Neuron (in vitro differentiated cells): ENCODE results near the gene PER1.
A peak's percentile ranks its signal among the peaks of the same experiment; 100 is the strongest.

Experiments
- H2AFZ ChIP-seq: one replicate; pipeline ENCODE4 v1.6.1; 2013; ENCODE audit warnings: low read depth, mild to moderate bottlenecking, inconsistent platforms, low read length, moderate library complexity
- H3K27me3 ChIP-seq: one replicate; pipeline ENCODE4 v1.6.1; 2013; ENCODE audit warnings: low read length; ENCODE audit not compliant: insufficient read depth
- H3K36me3 ChIP-seq: one replicate; pipeline ENCODE4 v1.6.1; 2013; ENCODE audit warnings: low read length; ENCODE audit not compliant: insufficient read depth
- H3K4me1 ChIP-seq: one replicate; pipeline ENCODE4 v1.6.1; 2013; ENCODE audit warnings: low read length; ENCODE audit not compliant: insufficient read depth
- H3K4me3 ChIP-seq: 2 replicates; pipeline ENCODE4 v1.5.1; 2013; ENCODE audit warnings: mild to moderate bottlenecking, low read length, moderate library complexity
- H3K9me3 ChIP-seq: one replicate; pipeline ENCODE4 v1.6.1; 2013; ENCODE audit warnings: low read length

The PER1 gene

DNA sequence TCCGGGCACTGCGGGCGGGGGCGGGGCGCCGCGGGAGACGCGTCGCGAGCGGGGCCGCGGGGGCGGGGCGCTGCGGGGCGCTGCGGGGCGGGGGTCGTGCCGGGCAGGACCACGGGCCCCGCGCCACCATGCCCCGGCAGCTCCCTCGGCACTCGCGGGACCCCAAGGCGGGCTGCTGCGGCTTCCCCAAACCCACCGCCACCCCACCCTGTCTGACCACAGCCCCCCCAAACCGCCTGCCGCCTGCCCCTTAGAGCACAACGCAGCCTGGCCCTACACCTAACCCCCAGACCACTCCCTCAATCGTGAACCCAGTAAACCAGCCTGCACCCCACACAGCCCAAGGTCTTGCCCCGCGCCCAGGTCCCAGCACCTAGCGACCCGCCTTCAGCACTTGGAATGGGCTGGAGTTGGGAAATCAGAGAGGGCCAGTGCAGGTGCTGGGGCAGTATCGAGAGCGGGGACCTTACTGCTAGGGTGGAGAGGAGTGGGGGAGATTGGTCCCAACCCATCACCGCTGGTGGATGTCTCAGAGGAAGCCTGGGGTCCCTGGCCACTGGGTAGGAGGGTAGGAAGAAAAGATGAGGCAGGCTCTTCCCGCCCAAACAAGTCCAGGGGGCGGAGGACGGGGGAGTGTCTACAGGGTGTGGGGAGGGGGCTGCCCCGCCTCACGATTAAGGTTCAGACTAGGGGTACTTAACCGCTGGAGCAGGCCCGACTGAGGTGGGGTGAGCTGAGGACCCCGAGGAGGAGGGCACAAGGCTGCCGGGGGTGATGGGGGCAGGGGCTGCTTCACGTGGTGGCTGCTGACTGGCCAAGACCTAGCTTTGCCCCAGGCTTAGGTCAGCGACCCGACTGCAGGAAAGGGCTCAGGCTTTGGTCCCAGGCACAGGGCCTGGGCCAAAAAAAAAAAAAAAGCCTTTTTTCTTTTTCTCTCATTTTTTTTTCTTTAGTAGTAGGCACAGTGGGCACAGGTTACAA lies 11.1 kb upstream of the PER1 start:
- Histone ChIP-seq H3K4me1 (peaks cover 44% of the 10 kb centered on the region), H3K27me3 (no peaks in the 10 kb centered on the region), H3K4me3 (peak overlapping the region; percentile 77), H3K9me3 (no peaks in the 10 kb centered on the region), H2AFZ (no peak overlapping the region), H3K36me3 (peaks cover 26% of the 10 kb centered on the region)

DNA sequence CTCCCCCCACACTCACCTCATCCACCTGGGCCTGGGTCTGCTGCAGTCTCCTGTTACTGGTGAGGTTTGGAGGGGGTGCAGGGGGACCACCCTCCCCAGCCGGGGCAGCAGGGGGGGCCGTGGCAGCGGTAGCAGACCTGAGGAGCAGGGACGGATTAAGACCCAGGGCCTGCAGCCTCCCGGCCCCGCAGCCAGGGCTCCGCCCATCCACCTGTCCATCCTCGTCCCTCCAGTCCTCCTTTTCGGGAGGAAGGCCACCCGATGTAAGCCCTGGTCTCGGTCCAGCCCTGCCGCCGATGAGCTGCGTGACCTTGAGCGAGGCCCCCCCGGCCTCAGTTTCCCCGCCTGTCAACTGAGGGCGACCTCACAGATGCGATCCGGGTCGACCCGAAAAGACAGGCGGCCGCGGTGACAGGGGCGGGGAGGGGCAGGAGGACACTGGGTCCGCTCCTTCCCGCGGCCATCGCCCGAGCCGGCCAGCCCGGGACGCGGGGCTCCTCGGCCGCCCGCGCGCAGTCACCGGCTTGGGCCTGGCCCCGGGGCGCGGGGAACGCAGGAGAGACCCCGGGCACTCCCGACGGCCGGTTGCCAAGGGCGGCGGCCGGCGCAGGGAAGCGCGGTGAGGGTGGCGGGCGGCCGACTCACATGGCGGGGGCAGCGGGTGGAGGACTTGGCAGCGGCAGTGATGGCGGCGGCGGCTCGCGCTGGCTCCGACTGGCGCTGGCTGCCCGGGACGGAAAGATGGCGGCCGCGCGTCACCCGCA lies 10.2 kb upstream of the PER1 start, which contains the start of gene VAMP2:
Gene VAMP2, minus strand, starts transcription at position 716 of the 764 bp plus-strand sequence. Its CDS starts 69 bp downstream, at position 647.
- Histone ChIP-seq H3K9me3 (no peaks in the 10 kb centered on the region), H3K27me3 (no peaks in the 10 kb centered on the region), H2AFZ (no peak within 1 kb of the TSS), H3K36me3 (peaks cover 27% of the 10 kb centered on the region), H3K4me3 (peak within 1 kb of the TSS; percentile 77), H3K4me1 (peaks cover 44% of the 10 kb centered on the region)

DNA sequence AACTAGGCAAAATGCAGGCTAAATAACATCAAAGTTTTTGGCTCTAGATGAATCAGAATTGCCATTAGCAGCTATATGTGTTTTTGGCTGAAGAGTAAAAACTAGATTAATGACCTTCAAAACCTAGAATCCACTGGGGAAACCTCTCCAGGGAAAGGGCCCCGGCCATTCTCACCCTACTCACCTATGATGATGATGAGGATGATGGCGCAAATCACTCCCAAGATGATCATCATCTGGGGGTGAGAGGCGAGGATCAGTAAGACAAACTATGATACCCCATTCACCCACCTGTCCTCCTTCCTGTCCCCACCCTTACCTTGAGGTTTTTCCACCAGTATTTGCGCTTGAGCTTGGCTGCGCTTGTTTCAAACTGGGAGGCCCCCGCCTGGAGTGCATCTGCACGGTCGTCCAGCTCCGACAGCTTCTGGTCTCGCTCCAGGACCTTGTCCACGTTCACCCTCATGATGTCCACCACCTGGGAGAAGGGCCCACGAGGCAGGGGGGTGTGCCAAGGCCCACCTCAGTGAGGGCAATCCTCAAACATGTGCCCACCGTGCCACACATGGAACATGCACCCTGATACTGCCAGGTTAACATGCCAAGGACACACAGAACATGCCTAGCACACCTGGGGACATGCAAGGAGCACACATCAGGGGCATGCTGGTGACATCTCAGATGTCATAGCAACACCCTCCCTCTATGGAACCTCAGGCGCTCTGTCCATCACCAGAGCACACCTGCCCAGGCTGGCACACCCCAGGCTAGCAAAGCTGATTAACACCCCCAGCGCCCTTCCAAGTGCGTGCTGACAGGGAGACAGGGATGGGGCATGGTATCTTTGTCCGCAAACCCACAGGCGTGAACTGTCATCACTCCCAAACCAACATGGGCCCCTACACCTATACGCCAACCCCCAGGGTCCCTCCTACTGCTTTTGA lies 9.4 kb upstream of the PER1 start:
- H3K36me3 ChIP-seq, result peaks cover 27% of the 10 kb centered on the region
- peaks cover 50% of the 10 kb centered on the region for H3K4me1 ChIP-seq
- H3K4me3 ChIP-seq, result peak overlapping the region; percentile 77
- H2AFZ ChIP-seq, result no peak overlapping the region
- H3K9me3 ChIP-seq, result no peaks in the 10 kb centered on the region
- H3K27me3 ChIP-seq, result no peaks in the 10 kb centered on the region

DNA sequence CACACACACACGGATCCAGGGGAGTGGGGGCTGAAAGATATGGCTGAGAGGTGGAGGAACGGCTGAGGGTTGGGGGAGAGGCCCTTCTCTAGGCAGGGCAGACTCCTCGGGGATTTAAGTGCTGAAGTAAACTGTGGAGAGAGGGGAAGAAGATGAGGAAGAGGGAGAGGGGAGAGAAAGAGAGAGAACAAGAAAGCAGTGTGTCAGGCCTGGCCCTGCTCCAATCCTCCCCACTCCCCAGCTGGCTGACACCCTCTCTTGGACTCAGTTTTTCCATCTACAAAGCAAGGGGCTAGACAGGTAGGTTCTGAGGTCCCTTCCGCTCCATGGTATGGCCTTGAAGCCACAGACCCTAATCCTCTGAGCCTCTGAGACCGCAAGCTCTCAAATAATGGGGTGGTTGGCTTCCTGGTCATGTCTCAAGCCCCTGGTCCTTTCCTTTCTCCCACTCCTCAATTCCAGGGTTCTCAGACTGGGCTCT lies 8.6 kb upstream of the PER1 start:
- H2AFZ ChIP-seq, result no peak overlapping the region
- peak overlapping the region; percentile 77 for H3K4me3 ChIP-seq
- peaks cover 27% of the 10 kb centered on the region for H3K36me3 ChIP-seq
- no peaks in the 10 kb centered on the region for H3K9me3 ChIP-seq
- H3K4me1 ChIP-seq, result peaks cover 52% of the 10 kb centered on the region
- H3K27me3 ChIP-seq, result no peaks in the 10 kb centered on the region

DNA sequence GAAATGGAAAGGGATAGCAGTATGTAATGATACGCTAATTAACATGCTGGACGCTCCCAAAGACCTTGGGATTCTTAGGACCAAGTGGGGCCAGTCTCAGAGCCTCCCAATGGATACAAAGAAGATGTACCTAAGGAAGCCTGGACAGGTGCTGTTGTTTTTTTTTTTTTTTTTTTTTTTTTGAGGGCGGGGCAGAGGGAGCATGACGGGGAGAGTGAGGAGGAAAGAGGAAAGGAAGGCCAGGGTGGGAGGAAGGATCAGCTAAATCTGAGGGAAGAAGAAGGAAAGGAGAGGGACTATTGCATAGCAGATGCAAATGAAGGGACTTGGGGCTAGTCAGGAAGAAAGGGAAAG lies 8.0 kb upstream of the PER1 start:
- no peaks in the 10 kb centered on the region for H3K27me3 ChIP-seq
- no peak overlapping the region for H3K4me3 ChIP-seq
- no peak overlapping the region for H2AFZ ChIP-seq
- H3K9me3 ChIP-seq, result no peaks in the 10 kb centered on the region
- H3K36me3 ChIP-seq, result peaks cover 27% of the 10 kb centered on the region
- H3K4me1 ChIP-seq, result peaks cover 58% of the 10 kb centered on the region

DNA sequence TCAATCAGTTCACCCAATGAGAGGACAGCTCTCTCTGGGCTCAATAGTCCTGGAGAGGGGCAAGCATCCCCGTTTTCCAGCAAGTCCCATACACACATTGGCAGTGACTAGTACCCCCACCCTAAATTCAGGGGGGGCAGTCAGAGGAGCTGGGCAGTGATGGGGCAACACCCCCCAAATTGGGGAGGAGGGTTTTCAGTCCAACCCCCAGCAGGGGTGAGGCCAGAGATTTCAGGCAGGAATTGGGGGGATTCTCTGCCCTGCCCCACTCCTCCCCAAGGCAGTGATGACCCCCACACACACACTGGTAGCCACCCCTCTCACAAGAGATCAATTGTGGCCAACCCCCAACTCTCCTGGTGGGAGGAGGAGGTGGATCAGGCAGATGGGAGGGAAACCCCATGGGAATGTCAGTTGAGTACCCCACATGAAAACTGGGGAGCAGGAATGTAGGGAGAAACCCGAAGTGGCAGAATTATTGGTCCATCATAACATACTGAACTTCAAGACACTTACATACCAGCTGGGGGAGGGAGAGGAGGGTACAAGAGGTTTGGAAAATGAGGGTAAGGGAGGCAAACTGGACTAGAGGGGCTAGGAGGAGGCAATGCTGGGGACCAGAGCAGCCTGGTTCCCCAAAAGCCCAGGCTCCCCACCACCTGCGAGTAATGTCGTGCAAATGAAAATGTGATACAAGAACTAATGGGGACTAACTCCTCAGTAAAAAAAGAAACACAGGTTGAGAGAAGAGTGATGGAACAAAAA lies 7.4 kb upstream of the PER1 start:
- Histone ChIP-seq H3K4me1 (peaks cover 59% of the 10 kb centered on the region), H2AFZ (no peak overlapping the region), H3K9me3 (no peaks in the 10 kb centered on the region), H3K27me3 (no peaks in the 10 kb centered on the region), H3K36me3 (peaks cover 27% of the 10 kb centered on the region), H3K4me3 (no peak overlapping the region)

DNA sequence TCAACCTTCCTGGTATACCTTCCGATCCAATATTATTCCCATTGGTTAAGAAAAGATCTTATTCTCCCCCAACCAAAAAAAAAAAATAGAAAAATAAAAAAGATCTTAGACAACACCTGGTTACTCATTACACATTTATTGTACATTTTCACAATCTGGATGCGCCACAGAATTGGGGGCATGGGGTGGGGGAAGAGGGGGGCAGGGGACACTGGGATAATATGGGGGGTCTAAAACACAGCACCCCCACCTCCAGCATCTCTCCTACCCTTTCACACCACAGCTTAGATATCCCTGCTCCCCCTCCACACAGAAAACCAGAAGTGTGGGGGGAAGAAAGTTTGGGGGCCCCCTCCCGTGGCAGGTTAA lies 6.8 kb upstream of the PER1 start:
- peaks cover 58% of the 10 kb centered on the region for H3K4me1 ChIP-seq
- H2AFZ ChIP-seq, result no peak overlapping the region
- H3K4me3 ChIP-seq, result no peak overlapping the region
- H3K36me3 ChIP-seq, result peaks cover 27% of the 10 kb centered on the region
- no peaks in the 10 kb centered on the region for H3K27me3 ChIP-seq
- H3K9me3 ChIP-seq, result no peaks in the 10 kb centered on the region

DNA sequence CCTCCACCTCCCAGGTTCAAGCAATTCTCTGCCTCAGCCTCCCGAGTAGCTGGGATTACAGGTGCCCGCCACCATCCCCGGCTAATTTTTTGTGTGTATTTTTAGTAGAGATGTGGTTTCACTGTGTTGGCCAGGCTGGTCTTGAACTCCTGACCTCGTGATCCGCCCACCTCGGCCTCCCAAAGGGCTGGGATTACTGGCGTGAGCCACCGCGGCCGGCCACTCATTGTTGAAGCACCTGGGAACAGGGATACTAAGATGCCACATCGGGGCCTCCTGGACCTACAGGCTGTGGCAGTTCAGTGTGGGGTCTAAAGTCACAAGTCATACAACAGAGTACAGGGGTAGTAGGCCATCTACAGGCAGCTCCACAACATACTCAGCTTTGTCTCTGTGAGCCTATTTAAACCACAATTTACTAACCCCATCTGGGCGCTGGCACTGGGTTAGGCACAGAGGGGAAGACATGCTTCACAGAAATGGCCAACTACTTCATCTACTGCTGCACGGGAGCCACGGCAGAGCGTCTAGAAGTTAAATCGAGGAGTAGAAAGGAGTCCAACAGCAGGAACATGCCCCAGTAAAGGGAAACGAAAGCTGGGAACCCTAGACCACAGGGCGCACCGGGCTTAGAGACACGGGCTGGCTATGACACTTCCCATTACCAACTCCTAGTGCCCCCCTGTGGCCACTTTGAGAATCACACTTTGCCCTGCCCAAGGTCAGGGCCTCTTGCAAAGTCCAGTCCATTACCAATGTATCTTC lies 6.2 kb upstream of the PER1 start:
- Histone ChIP-seq H3K36me3 (peaks cover 27% of the 10 kb centered on the region), H3K4me3 (no peak overlapping the region), H3K4me1 (peaks cover 58% of the 10 kb centered on the region), H3K27me3 (no peaks in the 10 kb centered on the region), H3K9me3 (no peaks in the 10 kb centered on the region), H2AFZ (no peak overlapping the region)

DNA sequence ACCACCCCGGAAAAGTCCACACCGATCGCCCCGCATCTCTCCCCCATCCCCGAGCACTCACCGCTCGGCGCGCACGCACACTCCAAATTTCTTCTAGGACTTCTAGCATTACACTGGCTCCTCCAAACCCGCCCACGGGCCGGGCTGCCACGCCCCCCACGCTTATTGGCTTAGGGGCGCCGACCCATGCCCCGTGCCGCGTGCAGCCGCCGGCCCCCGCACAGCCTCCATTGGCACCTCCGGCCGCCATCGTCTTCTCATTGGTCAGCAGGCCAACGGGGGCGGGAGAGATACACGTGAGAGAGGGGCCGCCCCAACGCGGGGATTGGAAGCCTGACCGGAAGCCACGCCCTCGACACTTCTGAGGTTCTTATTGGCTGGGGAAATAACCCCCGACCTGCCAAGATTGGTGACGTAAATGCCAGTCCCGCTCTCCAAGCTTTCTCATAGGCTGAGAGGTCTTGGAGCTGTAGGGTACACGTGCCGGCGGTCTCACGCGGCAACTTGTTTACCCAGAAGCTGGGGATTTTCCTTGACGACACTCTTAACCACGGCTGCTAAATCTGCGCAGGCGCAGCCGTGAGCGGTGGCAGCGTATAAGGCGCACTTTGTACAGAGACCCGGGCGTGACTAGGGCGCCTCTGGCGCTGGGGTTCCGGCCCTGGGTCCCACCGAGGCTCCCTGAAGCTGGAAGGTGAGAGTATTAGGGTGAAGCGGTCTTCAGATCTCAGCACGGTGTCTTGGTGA lies 4.2 kb upstream of the PER1 start:
- Histone ChIP-seq H3K4me3 (peak overlapping the region; percentile 51), H3K4me1 (peaks cover 63% of the 10 kb centered on the region), H3K9me3 (no peaks in the 10 kb centered on the region), H3K27me3 (no peaks in the 10 kb centered on the region), H2AFZ (no peak overlapping the region), H3K36me3 (peaks cover 22% of the 10 kb centered on the region)

DNA sequence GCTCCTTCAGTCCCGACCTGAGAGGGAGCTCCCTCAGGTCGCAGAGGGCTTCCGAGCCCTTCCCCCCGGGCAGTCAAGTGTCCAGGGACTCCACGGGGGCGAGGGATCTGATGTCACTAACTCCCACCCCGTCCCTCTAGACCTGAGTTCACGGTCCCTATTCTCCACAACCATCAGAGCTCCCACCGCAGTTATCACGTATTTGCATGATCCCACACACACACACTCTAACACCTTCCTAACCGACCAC lies 3.7 kb upstream of the PER1 start:
- Histone ChIP-seq H3K9me3 (no peaks in the 10 kb centered on the region), H3K27me3 (no peaks in the 10 kb centered on the region), H3K4me3 (peak overlapping the region; percentile 51), H3K36me3 (peaks cover 17% of the 10 kb centered on the region), H3K4me1 (peaks cover 59% of the 10 kb centered on the region), H2AFZ (no peak overlapping the region)

DNA sequence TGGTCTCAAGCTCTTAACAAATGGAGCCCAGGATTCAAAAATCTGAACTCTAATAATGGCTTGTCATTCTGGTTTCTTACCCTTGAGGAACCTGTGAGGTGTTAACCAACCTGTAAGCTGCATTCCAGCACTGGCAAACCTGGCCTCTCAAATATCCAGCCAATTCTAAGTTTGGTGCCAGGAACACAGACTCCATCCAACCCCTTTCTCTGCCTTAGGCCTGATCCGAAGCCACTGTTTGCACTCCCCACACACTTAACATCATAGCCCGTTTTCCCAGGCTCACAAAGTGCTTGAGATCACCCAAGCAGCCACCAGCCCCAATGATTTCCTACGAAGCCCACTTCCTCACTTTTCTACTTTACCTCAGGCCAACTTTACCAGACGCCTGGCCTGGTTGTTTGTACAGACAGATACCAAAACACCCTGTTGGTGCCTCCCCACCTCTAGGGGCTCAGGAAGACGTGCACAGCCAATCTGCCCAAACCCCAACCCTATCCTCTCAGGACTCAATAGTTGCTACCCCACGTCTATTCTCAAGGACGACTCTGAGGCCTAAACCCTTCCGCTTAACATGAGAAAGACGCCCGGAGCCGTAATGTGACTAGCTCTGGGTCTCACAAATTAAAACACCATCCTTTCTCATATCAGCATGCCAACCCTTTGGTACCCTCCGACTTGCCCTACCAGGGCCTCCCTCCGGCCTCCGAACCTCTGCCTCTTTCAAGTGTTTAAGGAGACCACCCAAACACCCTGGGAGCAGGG lies 3.2 kb upstream of the PER1 start:
- H3K4me3 ChIP-seq, result peak overlapping the region; percentile 51
- no peak overlapping the region for H2AFZ ChIP-seq
- no peaks in the 10 kb centered on the region for H3K9me3 ChIP-seq
- peaks cover 59% of the 10 kb centered on the region for H3K4me1 ChIP-seq
- H3K36me3 ChIP-seq, result peaks cover 13% of the 10 kb centered on the region
- H3K27me3 ChIP-seq, result no peaks in the 10 kb centered on the region
